DMS53 (cell line): ENCODE data around the gene CELF2.

Source experiments
- DNase-seq: peaks from one replicate; lab custom pipeline; 2025; lab: John Stamatoyannopoulos, UW

CELF2 gene

DNA sequence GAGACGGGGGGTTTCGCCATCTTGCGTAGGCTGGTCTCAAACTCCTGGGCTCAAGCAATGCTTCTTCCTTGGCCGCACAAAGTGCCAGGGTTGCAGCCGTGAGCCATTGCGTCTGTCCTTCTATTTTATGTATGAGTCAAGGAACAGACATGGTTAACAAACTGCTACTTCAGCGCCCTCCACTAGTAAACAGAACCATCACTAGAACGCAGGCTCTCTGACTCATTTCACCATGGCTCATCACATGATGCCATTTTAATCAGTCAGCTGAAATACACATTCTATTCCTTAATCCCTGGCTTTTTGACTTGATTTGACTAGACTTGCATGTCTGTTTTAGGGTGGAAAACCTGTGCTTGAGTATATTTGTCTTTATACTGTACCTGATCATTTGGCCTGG lies 41.3 kb downstream of the CELF2 start:
- no peak for DNase-seq

DNA sequence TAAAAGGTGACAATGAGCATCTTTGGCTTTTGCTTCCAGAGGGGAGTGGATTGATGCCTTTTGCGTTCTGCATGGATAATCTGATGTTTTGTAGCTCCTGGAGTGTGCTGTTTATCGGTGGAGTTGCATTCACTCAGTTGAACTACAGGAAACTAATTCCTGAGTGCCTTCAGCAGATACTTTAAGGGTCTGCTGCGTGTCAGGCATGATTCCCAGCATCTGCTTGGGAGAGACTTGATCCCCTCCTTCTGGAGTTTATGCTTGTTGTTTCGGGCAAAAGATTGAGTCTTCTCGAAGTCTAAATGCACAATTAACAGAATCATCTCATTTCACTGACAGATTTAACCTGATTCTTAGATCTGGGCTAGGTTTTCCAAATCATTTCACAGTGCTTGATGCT lies 46.2 kb downstream of the CELF2 start:
- DNase-seq = no peak

GRCh38 chr10:11064832-11065231 lies 47.2 kb downstream of the CELF2 start:
- no peak for DNase-seq

GRCh38 chr10:11065567-11065966 lies 47.9 kb downstream of the CELF2 start:
- no peak for DNase-seq

DNA sequence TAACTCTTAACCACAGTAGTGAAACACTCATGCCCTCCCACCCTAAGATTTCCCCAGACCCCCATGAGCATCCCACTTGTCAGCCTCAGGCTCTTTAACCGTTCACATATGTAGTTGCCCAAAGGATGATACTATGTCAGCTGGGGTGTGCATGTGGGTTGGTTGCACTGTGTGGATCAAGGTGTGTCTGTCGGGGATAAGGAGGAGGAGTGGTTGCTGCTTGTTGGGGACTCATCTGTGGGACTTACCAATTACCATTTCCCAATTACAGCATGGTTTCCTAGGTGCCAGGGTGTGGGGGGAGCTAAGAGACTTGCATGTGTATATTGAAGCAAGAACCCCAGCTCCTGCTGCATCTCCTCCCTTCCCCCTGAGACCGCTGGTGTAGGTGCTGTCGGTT lies 48.8 kb downstream of the CELF2 start:
- no peak for DNase-seq

DNA sequence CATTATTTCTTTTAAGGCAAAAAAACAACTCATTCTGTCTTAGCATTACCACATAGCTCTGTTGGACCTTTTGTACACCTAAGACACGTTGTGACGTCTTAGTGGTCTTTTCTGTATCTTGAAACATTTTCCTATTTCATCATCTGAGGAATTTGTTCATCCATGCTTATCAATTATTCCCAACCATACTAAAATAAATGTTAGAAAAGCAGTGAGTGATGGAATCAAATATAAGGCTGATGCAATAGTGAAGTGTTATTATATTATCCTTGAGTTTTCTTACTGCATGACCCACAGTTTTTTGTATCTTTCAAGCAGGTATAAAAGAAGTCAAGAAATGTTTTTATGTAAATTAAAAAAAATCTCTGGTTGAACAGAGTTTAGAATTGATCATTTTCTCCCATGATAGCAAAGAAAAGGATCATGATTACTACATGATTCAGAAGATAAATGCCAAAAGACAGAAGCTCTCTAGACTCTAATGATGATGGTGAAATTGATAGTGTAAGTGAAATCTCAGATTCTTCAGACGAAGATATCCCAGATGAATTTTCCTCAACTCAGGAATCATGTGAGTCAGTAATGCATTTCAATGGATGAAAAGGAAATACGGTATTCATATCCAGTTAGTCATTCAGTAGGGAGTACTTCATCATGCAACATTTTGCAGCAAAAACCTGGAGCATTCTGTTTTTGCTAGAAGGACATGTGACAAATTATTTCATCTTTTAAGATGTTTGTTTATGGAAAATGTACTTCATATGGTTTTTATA lies 51.4 kb downstream of the CELF2 start:
- no peak for DNase-seq

DNA sequence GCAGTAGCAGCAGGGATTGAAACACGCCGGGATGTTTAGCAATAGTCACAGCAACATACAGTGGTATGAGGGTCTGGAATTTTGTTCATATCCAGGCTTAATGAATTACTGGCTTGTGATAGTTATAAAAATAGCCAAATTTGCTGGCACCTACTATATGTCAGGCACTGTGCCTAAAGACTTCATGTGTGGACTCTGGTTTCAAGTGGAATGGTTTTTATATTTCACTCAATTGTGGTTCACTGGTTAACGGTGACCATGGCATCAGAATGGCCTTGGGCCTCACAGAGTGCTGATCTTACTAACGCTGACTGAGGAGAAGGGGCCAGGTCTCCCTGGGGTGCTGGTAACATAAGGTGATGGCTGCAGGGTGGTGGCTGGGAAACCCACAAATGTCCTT lies 55.7 kb downstream of the CELF2 start:
- no peak for DNase-seq

- DNase-seq = no peak
Measured at GRCh38 chr10:11074536-11075267, 57.0 kb downstream of the CELF2 start.

- no peak for DNase-seq
Measured at GRCh38 chr10:11076221-11076620, 58.5 kb downstream of the CELF2 start.

DNA sequence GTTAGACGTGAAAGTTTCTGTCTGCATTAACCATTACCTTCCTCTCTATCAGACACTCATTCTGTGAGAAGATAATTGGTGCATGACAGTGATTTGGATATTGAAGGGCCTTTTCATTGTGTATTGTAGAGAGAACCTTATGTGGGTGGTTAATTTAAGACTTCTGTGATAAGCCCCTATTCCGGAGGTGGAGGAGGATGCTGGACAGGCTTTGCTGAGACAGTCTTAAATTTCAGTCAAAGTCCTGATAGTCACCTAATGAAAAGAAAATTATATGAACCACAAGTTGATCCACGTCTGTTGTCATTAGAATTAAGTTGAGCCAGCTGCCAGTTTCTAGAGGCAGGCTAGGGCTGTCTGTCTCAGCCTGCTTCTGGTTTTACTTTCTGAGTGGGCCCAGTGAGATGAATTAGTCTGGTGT lies 62.9 kb downstream of the CELF2 start:
- no peak for DNase-seq

DNA sequence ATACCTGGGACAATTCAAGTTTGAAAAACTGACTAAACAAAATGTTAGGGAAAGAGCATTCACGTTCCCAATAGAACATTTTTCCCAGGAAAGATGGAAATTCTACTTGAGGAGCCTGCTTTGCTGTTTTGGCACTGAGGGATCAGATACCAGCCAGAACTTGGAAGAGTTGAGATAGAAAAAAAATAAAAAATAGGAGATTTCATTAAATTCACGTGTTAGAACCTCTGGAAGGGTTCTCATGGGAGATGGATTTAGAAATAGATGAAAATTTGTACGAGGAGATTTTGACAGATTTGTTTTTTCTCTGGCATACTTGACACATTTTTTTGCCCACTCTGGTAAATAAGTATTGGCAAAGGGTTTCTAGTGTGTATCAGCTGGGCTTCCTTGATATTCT lies 63.7 kb downstream of the CELF2 start:
- DNase-seq = no peak

- DNase-seq = no peak
Measured at GRCh38 chr10:11082526-11082925, 64.9 kb downstream of the CELF2 start.

DNA sequence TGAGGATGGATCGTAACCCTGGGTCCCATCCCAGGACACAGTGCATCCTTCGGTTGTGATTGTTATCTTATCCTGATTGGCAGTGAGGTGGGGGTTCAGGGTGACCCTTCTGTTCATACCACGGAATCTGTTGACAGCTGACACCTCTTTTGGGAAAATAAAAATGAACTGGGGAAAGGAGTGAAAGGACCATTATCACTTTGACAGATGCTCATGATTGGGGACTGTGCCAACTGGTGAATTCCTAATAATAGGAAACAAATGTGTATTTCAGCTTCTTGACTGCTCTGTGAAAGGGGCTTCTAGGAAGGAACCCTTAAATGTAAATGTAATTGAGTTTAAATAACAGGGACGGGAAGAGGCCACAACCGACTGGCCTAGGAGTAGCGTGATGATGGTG lies 65.4 kb downstream of the CELF2 start:
- no peak for DNase-seq

DNA sequence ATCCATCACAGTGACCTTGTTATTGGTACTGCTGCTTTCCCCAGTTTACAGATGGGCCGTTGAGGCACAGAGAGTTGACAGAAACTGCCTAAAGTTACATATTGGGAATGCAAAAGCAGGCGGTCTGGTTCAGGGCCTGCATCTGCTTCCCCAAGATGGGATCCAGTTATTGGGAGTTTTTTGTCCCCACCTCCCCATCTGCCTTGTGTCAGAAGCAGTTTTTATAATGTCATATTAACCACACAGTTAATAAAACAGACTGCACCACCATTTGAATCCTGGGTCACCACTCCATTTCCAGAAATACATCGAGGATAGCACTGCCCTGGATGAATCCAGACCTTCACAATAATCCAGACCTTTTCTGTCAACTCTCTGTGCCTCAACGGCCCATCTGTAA lies 67.9 kb downstream of the CELF2 start:
- no peak for DNase-seq

DNA sequence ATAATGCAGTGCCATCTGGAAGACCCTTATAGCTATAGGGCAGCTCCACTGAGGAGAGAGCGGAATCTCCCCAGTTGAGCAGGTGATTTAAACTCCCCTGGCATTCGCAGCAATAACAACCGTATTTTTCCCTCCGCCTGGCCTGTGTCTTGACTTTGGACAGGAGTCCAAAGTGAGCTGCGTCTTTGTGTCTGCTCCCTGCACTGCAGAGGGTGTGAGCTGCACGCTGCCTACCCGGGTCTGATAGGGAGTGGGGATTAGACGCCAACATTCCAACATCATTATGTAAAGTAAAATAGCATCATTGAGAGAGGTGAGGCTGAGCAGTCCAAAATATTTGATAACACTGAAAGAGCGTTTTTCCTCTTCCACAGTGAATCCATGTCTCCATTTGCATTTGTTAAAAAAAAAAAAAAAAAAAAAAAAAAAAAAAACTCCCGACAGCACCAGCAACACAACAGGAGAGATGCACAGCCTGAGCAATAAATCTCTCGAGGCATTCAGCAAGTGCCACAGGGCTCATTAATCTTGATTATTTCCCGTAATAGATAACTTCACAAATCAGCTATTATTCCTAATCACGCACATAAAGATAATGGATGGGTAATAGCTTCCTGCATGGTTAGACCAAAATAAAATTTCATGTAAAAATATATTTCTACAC lies 68.6 kb downstream of the CELF2 start:
- no peak for DNase-seq

DNA sequence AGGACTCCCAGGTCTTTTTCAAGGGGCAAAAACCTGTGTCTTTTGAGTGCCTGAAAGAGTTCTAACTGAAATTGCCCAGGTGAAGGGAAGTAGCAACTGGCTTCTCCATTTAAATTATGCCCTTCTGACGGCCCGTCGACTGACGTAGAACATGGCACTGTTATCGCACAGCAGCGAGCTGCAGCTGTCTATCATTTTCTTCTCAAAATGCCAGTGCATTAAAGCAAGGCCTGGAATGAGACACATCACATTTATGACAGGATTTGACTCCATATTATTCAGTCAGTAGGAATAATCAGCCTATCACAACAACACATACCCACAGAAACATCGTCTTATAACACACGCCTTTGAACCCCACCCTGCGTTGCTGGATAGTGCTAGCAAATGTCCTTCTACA lies 69.7 kb downstream of the CELF2 start:
- DNase-seq = no peak

DNA sequence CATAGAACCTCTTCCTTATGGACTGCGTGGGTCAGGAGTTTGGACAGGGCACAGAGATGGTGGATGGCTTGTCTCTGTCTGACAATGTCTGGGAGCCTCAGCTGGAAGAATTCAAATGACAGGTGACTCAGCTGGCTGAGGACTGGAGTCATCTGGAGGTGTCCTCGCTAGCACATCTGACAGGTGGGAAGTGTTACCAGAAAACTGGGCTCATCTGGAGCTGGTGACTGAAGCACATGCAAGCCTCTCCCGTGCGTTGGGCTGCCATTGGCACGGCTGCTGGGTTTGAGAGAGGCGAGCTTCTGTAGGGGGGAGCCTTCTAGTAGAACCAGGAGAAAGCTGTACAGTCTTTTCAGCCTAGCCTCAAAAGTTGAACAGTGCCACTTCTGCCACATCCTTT lies 71.0 kb downstream of the CELF2 start:
- DNase-seq = no peak

DNA sequence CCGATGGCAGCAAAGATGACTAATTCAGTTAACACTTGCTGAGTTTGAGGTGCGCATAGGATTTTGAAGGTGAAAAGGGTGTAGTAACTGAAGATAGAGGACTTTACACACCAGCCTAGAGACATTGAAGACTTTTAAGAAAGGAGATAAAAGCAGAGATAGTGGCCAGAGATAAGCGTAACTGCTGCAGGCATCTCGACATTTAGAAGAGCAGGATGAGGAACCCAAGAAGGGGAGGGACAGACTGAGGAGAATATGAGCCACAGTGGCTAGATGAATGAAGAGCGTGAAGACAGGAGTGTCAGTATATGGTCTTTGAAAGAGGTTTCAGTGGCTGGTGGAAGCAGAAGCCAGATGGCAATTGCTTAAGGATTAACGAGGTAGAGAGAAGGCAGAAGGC lies 71.6 kb downstream of the CELF2 start:
- DNase-seq = no peak

- DNase-seq = no peak
Measured at GRCh38 chr10:11091517-11092102, 73.9 kb downstream of the CELF2 start.

- DNase-seq = no peak
Measured at GRCh38 chr10:11093771-11094736, 76.4 kb downstream of the CELF2 start.

GRCh38 chr10:11095374-11095801 lies 77.7 kb downstream of the CELF2 start:
- DNase-seq = no peak

DNA sequence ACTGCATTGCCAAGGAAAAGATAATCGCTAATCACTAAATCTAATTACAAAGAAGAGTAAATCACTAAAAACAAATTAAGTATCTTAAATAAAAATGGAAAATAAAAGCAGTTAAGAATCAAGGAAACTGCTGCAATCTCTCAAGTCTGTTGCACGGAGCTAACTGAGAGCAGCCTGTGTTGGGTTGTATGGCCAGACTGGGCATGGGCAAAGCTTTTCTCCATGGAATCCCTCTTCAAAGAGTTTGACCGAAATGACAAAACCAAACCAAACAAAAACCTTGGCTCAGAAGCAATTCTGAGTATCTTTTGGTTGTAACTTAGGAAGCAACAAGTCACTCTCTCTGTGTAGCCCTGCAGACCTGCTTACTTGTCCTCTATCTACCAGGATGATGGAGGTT lies 78.8 kb downstream of the CELF2 start:
- no peak for DNase-seq
